HepG2 (cell line): ENCODE measurements around the gene ANKHD1. TPM values are rescaled to one million over a fixed set of nuclear protein-coding genes. Genes with fewer than 3 reads are reported as not detected.
A peak's percentile ranks its signal among the peaks of the same experiment; 100 is the strongest.

Experiments used
- ATAC-seq: fragments of 200-7000 bp; cut with Tn5 transposase; 3 replicates; pipeline ENCODE4 v1.9.1; 2020; ENCODE audit warnings: mild to moderate bottlenecking, moderate library complexity
- BruUV-seq: library from RNA; stranded (reverse); fragments of 400-500 nt; replicated peaks from 2 replicates; lab custom pipeline; 2021; lab: Mats Ljungman, UMichigan
- CTCF ChIA-PET: fragments of 300-600 bp; formaldehyde crosslinking; extraction: SDS; loops from one replicate; lab custom pipeline; 2021; ENCODE audit warnings: low total read pairs, inconsistent platforms, low intra/inter-chr PET ratio; lab: Yijun Ruan, JAX
- POLR2A ChIA-PET: fragments of 350-600 bp; sonication (Branson Sonifier 250); formaldehyde crosslinking; loops from one replicate; lab custom pipeline; 2020; ENCODE audit warnings: antibody characterized with exemption, inconsistent platforms; lab: Yijun Ruan, JAX
- DNase-seq: peaks from one replicate; pipeline ENCODE4 v3.0.0-alpha.2; 2015; ENCODE audit warnings: low spot score
- FAIRE-seq: peaks from 3 replicates; lab custom pipeline; 2011; peaks lifted over from hg19 to GRCh38; lab: Jason Lieb, UNC
- H2AFZ ChIP-seq: one replicate; pipeline ENCODE4 v1.6.1; 2011; ENCODE audit warnings: low read length, inconsistent platforms
- H3K27ac ChIP-seq: fragments of 300-600 bp; 3 replicates; pipeline ENCODE4 v1.8.0; 2011; ENCODE audit warnings: mixed run types, mild to moderate bottlenecking, mixed read lengths, low read length, inconsistent platforms; ENCODE audit not compliant: insufficient read depth; ENCODE audit errors: extremely low read length
- H3K27me3 ChIP-seq, 2 experiments: fragments of 200-600 bp in 1 of 2; 2 replicates in 1 of 2; 3 replicates in 1 of 2; pipeline versions ENCODE4 v1.6.0 to v1.8.0; 2011; ENCODE audit warnings: low read length in 2 of 2, mild to moderate bottlenecking in 2 of 2, moderate library complexity in 2 of 2, inconsistent platforms in 1 of 2; ENCODE audit not compliant: insufficient read depth in 2 of 2, control insufficient read depth in 1 of 2
- H3K36me3 ChIP-seq, 2 experiments: fragments of 200-600 bp in 1 of 2; replicated peaks in 1 of 2; 2 replicates in 1 of 2; 3 replicates in 1 of 2; pipeline versions ENCODE4 v1.5.1 to v1.8.0; 2011; ENCODE audit warnings: low read length in 2 of 2, inconsistent platforms in 1 of 2; ENCODE audit not compliant: insufficient read depth in 2 of 2, control insufficient read depth in 1 of 2
- H3K4me1 ChIP-seq: 2 replicates; pipeline ENCODE4 v1.5.1; 2012; ENCODE audit warnings: low read length, inconsistent platforms; ENCODE audit not compliant: insufficient read depth
- H3K4me2 ChIP-seq: 2 replicates; pipeline ENCODE4 v1.6.0; 2011; ENCODE audit warnings: low read depth, low read length, inconsistent platforms
- H3K4me3 ChIP-seq, 3 experiments: fragments of 200-600 bp in 1 of 3; sonication (generic), shearing (Covaris generic) in 1 of 3; replicated peaks in 1 of 3; 2 replicates each; pipeline ENCODE4 v1.5.1; 2011 to 2016; ENCODE audit warnings: low read length in 3 of 3, inconsistent platforms in 2 of 3, low read depth in 2 of 3, mild to moderate bottlenecking in 2 of 3, control low read depth in 1 of 3, mixed read lengths in 1 of 3; ENCODE audit not compliant: insufficient read depth in 1 of 3
- H3K79me2 ChIP-seq: one replicate; pipeline ENCODE4 v1.6.1; 2011; ENCODE audit warnings: low read length, inconsistent platforms; ENCODE audit not compliant: insufficient read depth
- H3K9ac ChIP-seq: 2 replicates; pipeline ENCODE4 v1.6.0; 2011; ENCODE audit warnings: mild to moderate bottlenecking, low read depth, low read length, inconsistent platforms; ENCODE audit not compliant: insufficient read depth
- H3K9me3 ChIP-seq: 2 replicates; pipeline ENCODE4 v1.5.1; 2012; ENCODE audit warnings: mild to moderate bottlenecking, low read length
- H4K20me1 ChIP-seq: 2 replicates; pipeline ENCODE4 v1.6.0; 2011; ENCODE audit warnings: inconsistent platforms, mild to moderate bottlenecking, low read length, moderate library complexity; ENCODE audit not compliant: insufficient read depth
- ARNTL ChIP-seq: sonication (generic); formaldehyde crosslinking; IDR thresholded peaks from 2 replicates; pipeline ENCODE4 v1.4.0; 2020; ENCODE audit warnings: mild to moderate bottlenecking, missing genetic modification reagents
- MAFF ChIP-seq: IDR thresholded peaks from 2 replicates; pipeline ENCODE4 v1.6.1; 2011; ENCODE audit warnings: low read depth, low read length, improper control_type of control experiment
- MAFK ChIP-seq, 2 experiments: IDR thresholded peaks in 1 of 2; conservative IDR thresholded peaks in 1 of 2; 2 replicates each; pipeline ENCODE4 v1.6.1; 2011; ENCODE audit warnings: improper control_type of control experiment in 2 of 2, low read length in 2 of 2
- NFE2L2 ChIP-seq: fragments of 150-350 bp; IDR thresholded peaks from 2 replicates; pipeline ENCODE4 v1.6.1; 2014; ENCODE audit warnings: low read length
- NFKB2 ChIP-seq: sonication (generic); formaldehyde crosslinking; IDR thresholded peaks from 2 replicates; pipeline ENCODE4 v1.4.0; 2020; ENCODE audit warnings: missing genetic modification reagents, borderline replicate concordance
- SETDB1 ChIP-seq: sonication (generic); formaldehyde crosslinking; IDR thresholded peaks from 2 replicates; pipeline ENCODE4 v1.5.1; 2020; ENCODE audit warnings: missing genetic modification reagents, mild to moderate bottlenecking, borderline replicate concordance
- TOPORS ChIP-seq: sonication (generic); formaldehyde crosslinking; IDR thresholded peaks from 2 replicates; pipeline ENCODE4 v1.8.0; 2023; ENCODE audit warnings: mild to moderate bottlenecking, missing genetic modification reagents
- ZBTB8A ChIP-seq: sonication (generic); formaldehyde crosslinking; IDR thresholded peaks from 2 replicates; pipeline ENCODE4 v1.4.0; 2020; ENCODE audit warnings: mild to moderate bottlenecking, low read depth, missing genetic modification reagents, borderline replicate concordance
- ZNF136 ChIP-seq: sonication (generic); formaldehyde crosslinking; IDR thresholded peaks from 2 replicates; pipeline ENCODE4 v1.8.1; 2022; ENCODE audit warnings: low read depth, mild to moderate bottlenecking, moderate library complexity, missing genetic modification reagents
- ZNF24 ChIP-seq: fragments of 450-650 bp; IDR thresholded peaks from 2 replicates; pipeline ENCODE4 v1.6.1; 2017; ENCODE audit warnings: antibody characterized with exemption, mild to moderate bottlenecking
- ZNF460 ChIP-seq: sonication (generic); formaldehyde crosslinking; IDR thresholded peaks from 2 replicates; pipeline ENCODE4 v1.5.1; 2020; ENCODE audit warnings: missing genetic modification reagents, mild to moderate bottlenecking, borderline replicate concordance
- ZNF598 ChIP-seq: sonication (generic); formaldehyde crosslinking; IDR thresholded peaks from 2 replicates; pipeline ENCODE4 v1.5.1; 2020; ENCODE audit warnings: mild to moderate bottlenecking, missing genetic modification reagents, borderline replicate concordance
- ZNF775 ChIP-seq: sonication (generic); formaldehyde crosslinking; IDR thresholded peaks from 2 replicates; pipeline ENCODE4 v1.4.0; 2020; ENCODE audit warnings: missing genetic modification reagents, mild to moderate bottlenecking, moderate library complexity, borderline replicate concordance
- WGBS: methylation state at CpG from one replicate; pipeline ENCODE4 v1.1.6; 2017; ENCODE audit warnings: low lambda C conversion rate; 5-methylcytosine and 5-hydroxymethylcytosine counted together
- in situ Hi-C: cut with HindIII; loops from 2 replicates; pipeline ENCODE4 v1.10.0; 2017; ENCODE audit warnings: low pct_unique_long_range_greater_than_20kb; ENCODE audit not compliant: extremely low pct_ligation_motif_present
- intact Hi-C: fragments of 100-400 bp; cut with micrococcal nuclease; formaldehyde crosslinking; loops from one replicate; pipeline ENCODE4 v1.10.0; 2022; ENCODE audit not compliant: unreplicated experiment
- polyA plus RNA-seq, 8 experiments: library from polyadenylated mRNA; depleted of rRNA in 3 of 8; stranded (reverse) in 7 of 8; unstranded in 1 of 8; fragments of >200 nt; fragmentation: Illumina TruSeq in 4 of 8; extraction: Trizol in 4 of 8; gene quantifications; 2 replicates each; pipeline versions ENCODE4 v1.2.1 to v1.2.3, GENCODE V29; 2011 to 2016; ENCODE audit warnings: low read depth in 4 of 8, missing spikeins in 1 of 8, mixed read lengths in 1 of 8; ENCODE audit not compliant: insufficient read depth in 1 of 8
- total RNA-seq, 5 experiments: library from RNA; depleted of rRNA; stranded (reverse); fragments of >200 nt; fragmentation: Illumina TruSeq; extraction: Trizol; gene quantifications; 2 replicates each; pipeline ENCODE4 v1.2.3, GENCODE V29; 2016; ENCODE audit warnings: low read depth in 1 of 5
- TF ChIP-seq, protein P1 (sequence below): sonication (generic); formaldehyde crosslinking; conservative IDR thresholded peaks from 2 replicates; pipeline ENCODE4 v1.5.0; 2020; ENCODE audit warnings: missing genetic modification reagents

Gene ANKHD1
- total and polyA plus RNA-seq, 2 of the 13 experiments (the other 11 are each of a cell fraction or from before 2014, with no cell fraction given) = 69.9 to 82.0 TPM

DNA sequence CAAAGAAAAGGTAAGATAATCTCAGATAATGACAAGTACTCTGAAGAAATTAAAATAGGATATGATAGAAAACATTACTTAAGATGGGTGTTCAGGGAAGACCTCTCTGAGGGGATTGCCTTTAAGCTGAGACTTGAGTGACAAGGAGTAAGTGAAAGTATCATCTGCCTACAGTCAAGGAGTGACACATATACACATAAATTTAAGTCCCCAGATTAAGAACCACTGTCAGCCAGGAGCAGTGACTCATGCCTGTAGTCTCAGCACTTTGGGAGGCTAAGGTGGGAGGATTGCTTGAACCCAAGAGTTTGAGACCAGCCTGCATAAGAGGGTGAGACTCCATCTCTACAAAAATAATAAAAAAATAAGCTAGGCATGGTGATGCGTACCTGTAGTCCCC is 19.7 kb upstream of the ANKHD1 start:
- TF ChIP-seq ZNF775 (CRISPR knock-in tag) = no peak
- no peak for TF ChIP-seq NFKB2 (CRISPR knock-in tag)
- TF ChIP-seq ZBTB8A = no peak
- TF ChIP-seq ZNF460 (CRISPR knock-in tag) = no peak
- TF ChIP-seq ZNF24 = no peak
- no peak for TF ChIP-seq NFE2L2
- TF ChIP-seq ZNF136 = no peak
- no peak for TF ChIP-seq ZNF598 (CRISPR knock-in tag)
- no peak for TF ChIP-seq ARNTL (CRISPR knock-in tag)
- Histone ChIP-seq H3K4me2 (no peak overlapping the region), H4K20me1 (no peaks in the 10 kb centered on the region), H3K27ac (no peak overlapping the region), H3K9me3 (no peaks in the 10 kb centered on the region), H3K9ac (no peak overlapping the region), H3K4me1 (no peaks in the 10 kb centered on the region), H3K36me3 (no peaks in the 10 kb centered on the region), H3K27me3 (no peaks in the 10 kb centered on the region), H2AFZ (no peak overlapping the region), H3K4me3 (no peak overlapping the region), H3K79me2 (no peaks in the 10 kb centered on the region)
- intact Hi-C loops = no loop called here
- in situ Hi-C loops = no loop called here
- DNase-seq = no peak
- CTCF ChIA-PET = no interaction called here
- POLR2A ChIA-PET = no interaction called here
- no TSS peak for BruUV-seq
- ATAC-seq = no peak
- FAIRE-seq = no peak
- WGBS = 100% methylated on average over 1 of the region's 1 CpG

GRCh38 chr5:140382866-140383265 is 18.8 kb upstream of the ANKHD1 start:
- Histone ChIP-seq H3K4me1 (no peaks in the 10 kb centered on the region), H3K4me3 (no peak overlapping the region), H4K20me1 (no peaks in the 10 kb centered on the region), H3K36me3 (no peaks in the 10 kb centered on the region), H3K27me3 (no peaks in the 10 kb centered on the region), H3K9ac (no peak overlapping the region), H2AFZ (no peak overlapping the region), H3K4me2 (no peak overlapping the region), H3K27ac (no peak overlapping the region), H3K9me3 (no peaks in the 10 kb centered on the region), H3K79me2 (no peaks in the 10 kb centered on the region)
- DNase-seq = no peak
- no peak for FAIRE-seq
- no peak for TF ChIP-seq SETDB1 (CRISPR knock-in tag)
- peak; percentile 88 to 91 for TF ChIP-seq MAFK (conservative IDR thresholded peaks at IDR 0.05 in 1 of 2, IDR thresholded peaks at IDR 0.05 in 1 of 2; ENCODE audit: low read length in 2 of 2)
- TF ChIP-seq MAFF = peak; percentile 90
- TF ChIP-seq, protein P1, sequence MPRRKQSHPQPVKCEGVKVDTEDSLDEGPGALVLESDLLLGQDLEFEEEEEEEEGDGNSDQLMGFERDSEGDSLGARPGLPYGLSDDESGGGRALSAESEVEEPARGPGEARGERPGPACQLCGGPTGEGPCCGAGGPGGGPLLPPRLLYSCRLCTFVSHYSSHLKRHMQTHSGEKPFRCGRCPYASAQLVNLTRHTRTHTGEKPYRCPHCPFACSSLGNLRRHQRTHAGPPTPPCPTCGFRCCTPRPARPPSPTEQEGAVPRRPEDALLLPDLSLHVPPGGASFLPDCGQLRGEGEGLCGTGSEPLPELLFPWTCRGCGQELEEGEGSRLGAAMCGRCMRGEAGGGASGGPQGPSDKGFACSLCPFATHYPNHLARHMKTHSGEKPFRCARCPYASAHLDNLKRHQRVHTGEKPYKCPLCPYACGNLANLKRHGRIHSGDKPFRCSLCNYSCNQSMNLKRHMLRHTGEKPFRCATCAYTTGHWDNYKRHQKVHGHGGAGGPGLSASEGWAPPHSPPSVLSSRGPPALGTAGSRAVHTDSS (CRISPR knock-in tag) = no peak
- no peak for TF ChIP-seq TOPORS (CRISPR knock-in tag)
- in situ Hi-C loops = no loop called here
- no peak for ATAC-seq
- BruUV-seq = no TSS peak
- ChIA-PET CTCF (no interaction called here), POLR2A (no interaction called here)
- intact Hi-C loops = no loop called here
